Sciatic nerve (tissue), 2 donors: ENCODE measurements around the gene INSRR. TPM values are rescaled to one million over a fixed set of nuclear protein-coding genes. Genes with fewer than 3 reads are reported as not detected.

Experiments used
- ATAC-seq: fragments of 200-7000 bp; cut with Tn5 transposase; one replicate; pipeline ENCODE4 v1.9.1; 2020; ENCODE audit warnings: mild to moderate bottlenecking, moderate library complexity
- DNase-seq: peaks from one replicate; pipeline ENCODE4 v3.0.0-alpha.2; 2020; ENCODE audit warnings: low spot score
- intact Hi-C: fragments of 100-400 bp; cut with DNase I; formaldehyde crosslinking; loops from one replicate; pipeline ENCODE4 v1.14.2; 2022
- total RNA-seq: library from RNA; stranded (reverse); fragmentation: NEBNext Ultra II Directional; extraction: Animal tissue kit (Norgen Biotek cat#: 25700); gene quantifications from one replicate; pipeline ENCODE4 v1.2.1, GENCODE V29; 2021
- donor health status: DM: no; HTN: no; CAD: no.
- donor health status: DM: no; HTN: no; CAD: no.

The INSRR gene
- total RNA-seq, 1 donor from 2014 or later = 0.40 TPM

GRCh38 chr1:156814571-156815260 lies 44.2 kb downstream of the INSRR start:
- DNase-seq = peak; percentile 61
- intact Hi-C loops = no loop called here
- no peak for ATAC-seq

GRCh38 chr1:156813750-156814570 lies 45.0 kb downstream of the INSRR start:
- ATAC-seq (peak; percentile 85), DNase-seq (peak; percentile 80)
- intact Hi-C loops = no loop called here

- intact Hi-C loops = no loop called here
- peak; percentile 1 for ATAC-seq
- no peak for DNase-seq
These were observed 45.6 kb downstream of the INSRR start for GRCh38 chr1:156813298-156813697.

GRCh38 chr1:156812293-156812990 lies 46.5 kb downstream of the INSRR start:
- DNase-seq (peak; percentile 35), ATAC-seq (no peak)
- intact Hi-C loops = no loop called here

GRCh38 chr1:156811168-156811567 lies 47.7 kb downstream of the INSRR start:
- intact Hi-C loops = no loop called here
- DNase-seq = peak; percentile 54
- no peak for ATAC-seq

GRCh38 chr1:156809711-156810366 lies 49.1 kb downstream of the INSRR start:
- no peak for ATAC-seq
- intact Hi-C loops = no loop called here
- peak; percentile 49 for DNase-seq

- ATAC-seq = no peak
- intact Hi-C loops = no loop called here
- peak; percentile 46 for DNase-seq
These were observed 49.6 kb downstream of the INSRR start for GRCh38 chr1:156809281-156809680.

- DNase-seq (peak; percentile 32), ATAC-seq (no peak)
- intact Hi-C loops = no loop called here
These were observed 50.5 kb downstream of the INSRR start for GRCh38 chr1:156808186-156809030.

- intact Hi-C loops = no loop called here
- no peak for ATAC-seq
- no peak for DNase-seq
These were observed 51.3 kb downstream of the INSRR start for GRCh38 chr1:156807627-156808026.

GRCh38 chr1:156806512-156807440 lies 52.1 kb downstream of the INSRR start:
- intact Hi-C loops = no loop called here
- DNase-seq = no peak
- no peak for ATAC-seq

- DNase-seq (peak; percentile 76), ATAC-seq (peak; percentile 65)
- intact Hi-C loops = no loop called here
These were observed 53.0 kb downstream of the INSRR start for GRCh38 chr1:156805766-156806511.

GRCh38 chr1:156804572-156805243 lies 54.2 kb downstream of the INSRR start:
- ATAC-seq (peak; percentile 8), DNase-seq (no peak)
- intact Hi-C loops = no loop called here

GRCh38 chr1:156804026-156804425 lies 54.9 kb downstream of the INSRR start:
- intact Hi-C loops = no loop called here
- DNase-seq (no peak), ATAC-seq (no peak)

GRCh38 chr1:156803086-156803851 lies 55.6 kb downstream of the INSRR start:
- no peak for DNase-seq
- no peak for ATAC-seq
- intact Hi-C loops = no loop called here

GRCh38 chr1:156802421-156802935 lies 56.4 kb downstream of the INSRR start:
- DNase-seq = no peak
- ATAC-seq = no peak
- intact Hi-C loops = no loop called here
